ENCODE data around the gene FBXW5.

The FBXW5 gene

DNA sequence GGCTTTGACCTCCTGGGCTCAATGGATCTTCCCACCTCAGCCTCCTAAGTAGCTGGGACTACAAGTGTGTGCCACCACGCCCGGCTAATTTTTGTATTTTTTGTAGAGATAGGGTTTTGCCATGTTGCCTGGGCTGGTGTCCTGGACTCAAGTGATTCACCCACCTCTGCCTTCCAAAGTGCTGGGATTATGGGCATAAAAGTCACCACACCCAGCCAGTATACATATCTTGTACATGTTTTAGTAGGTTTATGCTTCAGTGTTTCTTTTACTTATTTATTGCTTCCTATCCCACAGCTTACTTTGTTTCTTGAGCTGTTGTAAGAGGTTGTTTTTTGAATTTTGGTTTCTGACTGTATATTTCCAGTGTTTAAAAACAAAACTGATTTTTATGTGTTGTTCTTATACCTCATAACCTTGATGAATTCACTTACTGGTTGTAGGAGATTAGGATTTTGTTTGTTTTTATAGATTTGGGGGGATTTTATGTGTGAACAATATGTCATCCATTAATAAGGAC, 12.9 kb downstream of the FBXW5 start:
- DNase-seq (ENCODE audit: low read depth), result no peak

DNA sequence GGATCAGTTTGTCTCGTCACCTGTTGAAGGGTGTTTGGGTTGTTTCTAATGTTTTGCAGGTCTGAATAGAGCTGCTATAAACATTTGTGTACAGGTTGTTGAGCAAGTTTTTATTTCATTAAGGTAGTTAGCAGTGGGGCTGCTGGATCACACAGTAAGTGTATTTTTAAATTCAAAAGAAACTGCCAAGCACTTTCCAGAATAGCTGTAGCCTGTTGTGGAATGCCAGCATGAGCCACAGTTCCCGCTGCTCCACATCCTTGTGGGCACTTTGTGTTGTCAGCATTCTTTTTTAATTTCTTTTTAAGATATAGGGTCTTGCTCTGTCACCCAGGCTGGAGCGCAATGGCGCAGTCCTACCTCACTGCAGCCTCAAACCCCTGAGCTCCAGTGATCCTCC, 14.5 kb downstream of the FBXW5 start:
- DNase-seq (ENCODE audit: low read depth), result no peak

DNA sequence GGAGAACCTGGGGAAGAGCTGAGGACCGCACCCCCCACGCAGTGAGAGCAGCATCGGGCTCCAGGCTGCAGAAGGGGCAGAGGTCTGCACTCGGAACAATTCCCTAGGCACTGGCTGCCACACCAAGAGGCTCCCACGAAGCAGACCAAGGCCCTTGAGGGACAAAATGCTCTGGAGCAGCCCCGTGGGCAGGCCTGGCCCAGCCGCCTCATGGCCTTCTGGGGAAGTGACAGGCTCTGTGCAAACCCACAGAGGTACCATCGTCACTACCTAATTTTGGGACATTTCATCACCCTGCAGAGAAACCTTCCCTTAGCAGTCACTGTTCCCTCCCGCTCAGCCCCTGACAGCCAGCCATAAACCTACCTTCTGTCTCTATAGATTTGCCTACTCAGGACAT, 15.9 kb downstream of the FBXW5 start:
- DNase-seq (ENCODE audit: low read depth), result no peak

DNA sequence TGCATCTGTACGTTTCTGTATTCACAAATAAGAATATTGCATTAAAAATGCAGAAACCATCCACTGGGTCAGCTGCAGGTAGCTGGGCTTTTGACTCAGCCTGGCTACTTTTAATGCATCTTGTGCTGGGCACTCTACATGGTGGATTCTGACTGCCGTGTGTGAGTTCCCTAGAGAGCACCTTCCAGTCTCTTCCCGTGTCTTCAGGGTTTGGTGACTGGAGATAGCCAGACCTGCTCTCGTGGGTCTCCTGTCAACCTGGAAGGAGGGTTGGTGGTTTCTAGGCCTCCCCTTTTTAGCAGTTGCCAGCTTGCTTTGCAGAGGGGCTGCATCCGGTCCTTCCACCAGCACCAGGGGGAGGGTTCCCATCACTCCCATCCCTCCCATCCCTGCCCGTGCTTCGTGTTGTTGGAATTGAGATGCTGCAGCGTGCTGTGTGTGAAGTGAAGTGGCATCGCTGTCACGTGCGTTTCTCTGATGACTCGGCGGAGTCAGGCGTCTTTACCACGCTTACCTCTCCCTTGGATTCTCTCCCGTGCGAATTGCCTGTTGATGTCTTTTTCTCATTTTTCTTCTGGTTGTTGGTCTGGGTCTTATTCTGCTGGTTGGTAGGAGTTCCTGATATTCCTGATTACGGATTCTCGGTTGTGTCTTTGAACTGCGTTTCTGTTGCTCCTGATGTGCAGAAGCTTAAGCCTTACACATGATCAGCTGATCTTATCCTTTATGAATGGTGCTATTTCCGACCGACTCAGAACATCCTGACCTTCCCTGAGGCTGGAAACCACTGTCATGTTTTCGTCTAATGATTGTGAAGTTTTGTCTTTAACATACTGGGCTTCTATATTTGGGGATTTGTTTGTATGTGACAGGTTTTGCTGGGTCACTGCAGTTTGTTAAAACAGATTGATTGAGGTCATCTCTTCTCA, 16.9 kb downstream of the FBXW5 start:
- DNase-seq (ENCODE audit: low read depth), result no peak

DNA sequence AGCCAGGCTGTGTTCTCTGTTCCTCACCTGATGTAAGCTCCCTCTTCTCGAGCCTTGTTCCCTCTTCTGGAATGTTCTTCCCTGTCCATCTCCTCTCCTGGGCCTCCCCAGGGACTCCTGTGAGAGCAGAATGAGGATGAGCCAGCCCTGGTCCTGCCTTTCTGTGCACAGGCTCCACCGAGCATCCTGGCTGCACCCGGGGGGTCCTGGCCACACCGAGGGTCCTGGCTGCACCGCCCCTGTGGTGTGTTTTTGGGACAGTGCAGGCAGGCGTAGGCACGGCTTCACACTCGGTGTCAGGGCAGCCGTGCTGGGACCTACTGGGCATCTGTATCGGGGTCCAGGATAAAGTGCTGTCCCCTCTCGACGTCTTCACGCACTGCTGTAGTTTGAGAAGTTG, 17.8 kb downstream of the FBXW5 start:
- DNase-seq (ENCODE audit: low read depth), result no peak

DNA sequence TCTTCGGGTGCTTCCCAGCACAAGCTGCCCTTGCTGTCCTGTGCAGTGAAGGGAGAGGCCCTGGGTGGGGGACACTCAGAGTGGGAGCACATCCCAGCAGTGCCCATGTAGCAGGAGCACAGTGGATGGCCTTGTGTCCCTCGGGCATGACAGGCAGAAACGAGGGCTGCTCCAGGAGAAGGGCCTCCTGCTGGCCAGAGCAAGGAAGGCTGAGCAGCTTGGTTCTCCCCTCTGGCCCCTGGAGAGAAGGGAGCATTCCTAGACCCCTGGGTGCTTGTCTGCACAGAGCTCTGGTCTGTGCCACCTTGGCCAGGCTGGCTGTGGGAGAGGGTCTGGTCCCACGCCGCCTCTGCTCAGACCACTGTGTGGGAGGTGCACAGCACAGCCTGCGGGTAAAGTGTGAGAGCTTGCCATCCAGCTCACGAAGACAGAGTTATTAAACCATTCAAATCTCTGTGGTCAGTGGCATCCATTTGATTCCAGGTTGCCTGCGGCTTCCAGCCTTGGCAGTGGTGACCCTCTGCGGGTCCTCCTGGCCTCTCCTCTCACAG, 18.3 kb downstream of the FBXW5 start:
- no peak for DNase-seq (ENCODE audit: low read depth)

DNA sequence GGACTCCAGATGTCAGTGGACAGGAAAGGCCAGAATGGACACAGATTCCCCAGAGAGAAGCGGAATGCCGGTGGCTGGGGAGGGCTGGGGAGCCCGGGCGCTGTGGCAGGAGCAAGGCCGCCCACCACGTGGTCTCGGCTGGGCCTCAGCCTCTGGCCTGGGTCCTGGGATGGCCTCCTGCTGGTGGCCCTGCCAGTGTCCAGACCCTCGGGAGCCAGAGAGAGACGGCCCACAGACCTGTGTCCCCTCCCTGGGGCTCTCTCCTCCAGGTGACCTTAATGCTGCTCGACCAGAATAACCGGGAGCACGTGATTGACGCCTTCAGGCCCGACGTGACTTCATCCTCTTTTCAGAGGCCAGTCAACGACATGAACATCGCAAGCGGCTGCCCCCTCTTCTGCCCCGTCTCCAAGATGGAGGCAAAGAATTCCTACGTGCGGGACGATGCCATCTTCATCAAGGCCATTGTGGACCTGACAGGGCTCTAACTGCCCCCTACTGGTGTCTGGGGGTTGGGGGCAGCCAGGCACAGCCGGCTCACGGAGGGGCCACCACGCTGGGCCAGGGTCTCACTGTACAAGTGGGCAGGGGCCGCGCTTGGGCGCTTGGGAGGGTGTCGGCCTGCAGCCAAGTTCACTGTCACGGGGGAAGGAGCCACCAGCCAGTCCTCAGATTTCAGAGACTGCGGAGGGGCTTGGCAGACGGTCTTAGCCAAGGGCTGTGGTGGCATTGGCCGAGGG, 19.0 kb downstream of the FBXW5 start:
- DNase-seq (ENCODE audit: low read depth), result no peak

DNA sequence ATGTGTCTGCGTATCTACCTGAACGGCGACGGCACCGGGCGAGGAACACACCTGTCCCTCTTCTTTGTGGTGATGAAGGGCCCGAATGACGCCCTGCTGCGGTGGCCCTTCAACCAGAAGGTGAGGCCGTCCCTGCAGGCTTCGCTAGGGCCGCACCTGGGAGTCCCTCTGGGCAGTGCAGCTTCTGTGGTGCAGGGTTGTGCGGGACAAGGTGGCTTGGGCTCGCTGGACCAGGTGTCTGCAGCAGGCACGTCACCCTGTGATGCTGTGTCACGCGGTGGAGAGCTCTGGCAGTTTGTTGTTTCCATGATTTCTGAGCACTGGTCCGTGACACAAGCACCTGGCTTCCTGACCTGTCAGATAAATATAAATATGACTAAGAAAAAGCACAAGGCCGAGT, 20.7 kb downstream of the FBXW5 start:
- no peak for DNase-seq (ENCODE audit: low read depth)

DNA sequence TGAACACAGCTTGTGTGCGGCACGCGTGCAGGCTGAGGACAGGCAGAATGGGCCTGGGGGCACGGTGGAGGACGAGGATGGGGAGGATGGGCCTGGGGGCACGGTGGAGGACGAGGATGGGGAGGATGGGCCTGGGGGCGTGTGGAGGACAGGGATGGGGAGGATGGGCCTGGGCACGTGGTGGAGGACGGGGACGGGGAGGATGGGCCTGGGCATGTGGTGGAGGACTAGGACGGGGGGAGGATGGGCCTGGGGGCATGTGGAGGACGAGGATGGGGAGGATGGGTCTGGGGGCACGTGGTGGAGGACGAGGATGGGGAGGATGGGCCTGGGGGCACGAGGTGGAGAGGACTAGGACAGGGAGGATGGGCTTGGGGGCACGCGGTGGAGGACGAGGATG, 22.0 kb downstream of the FBXW5 start:
- no peak for DNase-seq (ENCODE audit: low read depth)

DNA sequence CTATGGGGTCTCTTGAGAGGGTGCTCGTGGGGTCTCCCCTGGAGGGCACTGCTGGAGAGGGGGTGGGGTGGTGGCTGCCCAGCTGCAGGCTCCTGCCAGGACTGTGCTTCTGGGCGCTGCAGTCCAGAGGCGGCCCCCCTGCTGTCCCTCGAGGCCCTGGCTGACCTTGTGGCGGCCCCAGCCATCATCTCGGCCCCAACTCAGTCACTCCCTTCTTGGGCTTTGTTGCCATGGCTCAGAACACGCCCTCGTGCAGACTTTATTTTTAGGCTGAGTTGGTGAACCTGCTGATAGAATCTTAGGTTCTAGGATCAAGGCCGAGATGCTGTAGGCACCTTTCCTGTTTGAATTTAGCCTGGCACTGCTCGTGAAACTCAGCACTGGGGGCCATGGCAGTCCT, 22.8 kb downstream of the FBXW5 start:
- no peak for DNase-seq (ENCODE audit: low read depth)

DNA sequence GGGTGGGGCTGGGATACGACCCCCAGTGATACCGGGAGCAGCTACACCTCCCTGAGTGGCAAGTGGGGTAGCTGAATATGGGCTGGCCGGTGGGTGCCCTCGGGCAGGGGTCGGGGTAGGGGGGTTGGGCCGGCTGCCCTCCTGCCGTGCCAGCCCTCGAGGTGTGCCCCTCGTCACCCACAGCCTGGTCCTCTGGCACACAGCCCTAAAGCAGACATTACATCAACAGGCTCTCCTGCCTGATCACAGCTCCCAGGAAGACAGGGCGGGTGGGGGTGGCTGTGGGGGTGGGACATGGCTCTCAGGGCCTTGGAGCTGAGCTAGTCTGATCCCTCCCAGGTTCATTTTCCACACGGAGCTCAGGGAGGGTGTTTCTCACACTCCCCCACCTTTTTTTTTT, 23.2 kb downstream of the FBXW5 start:
- DNase-seq (ENCODE audit: low read depth), result no peak

DNA sequence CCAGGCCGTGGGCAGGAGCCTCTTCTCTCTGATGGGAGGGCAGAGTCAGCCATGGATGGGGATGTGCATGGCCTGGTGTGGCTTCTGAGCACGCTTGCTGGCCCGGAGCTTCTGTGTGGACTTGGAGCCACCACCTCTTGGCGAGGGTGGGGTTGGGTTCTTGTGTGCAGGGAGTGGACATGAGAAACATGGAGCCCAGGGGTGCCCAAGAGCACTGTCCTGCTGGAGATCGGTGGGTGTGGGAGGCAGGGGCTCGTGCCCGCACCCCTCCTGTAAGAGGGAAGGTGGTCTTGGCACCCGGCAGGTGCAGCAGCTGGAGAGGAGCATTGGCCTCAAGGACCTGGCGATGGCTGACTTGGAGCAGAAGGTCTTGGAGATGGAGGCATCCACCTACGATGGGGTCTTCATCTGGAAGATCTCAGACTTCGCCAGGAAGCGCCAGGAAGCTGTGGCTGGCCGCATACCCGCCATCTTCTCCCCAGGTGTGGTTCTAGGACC, 23.8 kb downstream of the FBXW5 start:
- DNase-seq (ENCODE audit: low read depth), result no peak

DNA sequence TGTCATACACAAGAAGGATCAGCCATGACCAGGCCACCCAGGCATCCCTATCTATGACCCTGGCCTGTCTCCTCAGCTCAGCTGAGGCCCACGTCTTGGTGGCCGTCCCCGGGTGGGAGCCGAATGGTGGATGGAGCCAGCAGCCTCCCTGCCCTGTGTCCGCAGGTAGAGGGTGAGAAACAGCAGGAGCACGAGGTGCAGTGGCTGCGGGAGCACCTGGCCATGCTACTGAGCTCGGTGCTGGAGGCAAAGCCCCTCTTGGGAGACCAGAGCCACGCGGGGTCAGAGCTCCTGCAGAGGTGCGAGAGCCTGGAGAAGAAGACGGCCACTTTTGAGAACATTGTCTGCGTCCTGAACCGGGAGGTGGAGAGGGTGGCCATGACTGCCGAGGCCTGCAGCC, 24.5 kb downstream of the FBXW5 start:
- no peak for DNase-seq (ENCODE audit: low read depth)

DNA sequence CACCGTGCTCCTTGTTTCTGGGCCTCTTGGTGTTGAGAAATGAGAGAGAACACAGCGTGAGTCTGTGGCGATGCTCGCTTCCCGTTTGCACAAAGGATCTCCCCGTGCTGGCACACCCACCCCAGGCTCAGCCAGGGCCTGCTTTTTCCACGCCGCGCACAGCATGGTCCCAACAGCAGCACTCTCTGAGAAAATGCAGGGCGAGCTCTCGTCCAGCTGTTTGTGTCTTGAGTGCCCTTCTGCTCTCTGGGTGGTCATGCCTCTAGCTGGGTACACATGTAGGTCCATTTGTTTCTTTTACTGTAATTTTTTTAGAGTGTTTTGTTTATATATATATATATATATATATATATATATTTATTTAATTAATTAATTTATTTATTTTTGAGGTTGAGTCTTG, 26.6 kb downstream of the FBXW5 start:
- no peak for DNase-seq (ENCODE audit: low read depth)

DNA sequence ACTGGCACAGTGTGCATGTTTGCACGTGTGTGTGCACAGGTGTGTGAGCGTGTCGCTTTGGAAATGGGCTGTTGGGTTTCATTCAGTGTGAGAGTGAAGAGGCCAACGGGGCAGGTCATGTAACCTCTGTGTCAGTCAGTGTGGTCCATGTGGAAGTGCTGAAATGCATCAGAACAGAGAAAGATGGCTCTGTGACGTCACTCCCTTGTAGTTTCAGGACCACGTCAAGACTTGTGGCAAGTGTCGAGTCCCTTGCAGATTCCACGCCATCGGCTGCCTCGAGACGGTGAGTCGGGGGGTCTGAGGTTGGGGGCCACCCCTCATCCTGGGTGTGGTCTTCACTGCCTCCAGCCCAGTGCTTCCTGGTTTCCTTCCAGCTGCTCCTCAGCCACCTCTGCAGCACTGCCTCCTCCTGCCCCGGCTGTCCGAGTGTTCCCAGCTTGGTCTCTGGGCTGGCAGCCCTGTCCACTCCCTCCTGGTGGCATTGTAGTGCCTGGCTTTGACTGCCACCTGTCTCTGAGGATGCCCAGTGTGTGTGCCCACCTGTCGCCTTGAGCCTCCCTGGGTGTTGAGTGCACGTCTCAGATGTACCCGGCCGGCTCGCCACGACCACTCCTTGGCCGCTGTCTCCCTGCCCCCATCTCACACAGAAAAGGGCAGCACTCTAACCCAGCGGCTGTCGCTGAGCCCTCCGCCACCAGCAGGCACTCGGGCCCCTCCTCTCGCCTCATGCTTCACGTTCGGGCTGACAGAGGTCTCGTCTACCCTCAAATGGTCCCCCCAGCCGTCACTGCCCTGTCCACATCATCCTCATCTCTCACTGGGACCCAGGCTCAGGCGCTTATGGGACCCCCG, 28.0 kb downstream of the FBXW5 start:
- DNase-seq (ENCODE audit: low read depth), result no peak

DNA sequence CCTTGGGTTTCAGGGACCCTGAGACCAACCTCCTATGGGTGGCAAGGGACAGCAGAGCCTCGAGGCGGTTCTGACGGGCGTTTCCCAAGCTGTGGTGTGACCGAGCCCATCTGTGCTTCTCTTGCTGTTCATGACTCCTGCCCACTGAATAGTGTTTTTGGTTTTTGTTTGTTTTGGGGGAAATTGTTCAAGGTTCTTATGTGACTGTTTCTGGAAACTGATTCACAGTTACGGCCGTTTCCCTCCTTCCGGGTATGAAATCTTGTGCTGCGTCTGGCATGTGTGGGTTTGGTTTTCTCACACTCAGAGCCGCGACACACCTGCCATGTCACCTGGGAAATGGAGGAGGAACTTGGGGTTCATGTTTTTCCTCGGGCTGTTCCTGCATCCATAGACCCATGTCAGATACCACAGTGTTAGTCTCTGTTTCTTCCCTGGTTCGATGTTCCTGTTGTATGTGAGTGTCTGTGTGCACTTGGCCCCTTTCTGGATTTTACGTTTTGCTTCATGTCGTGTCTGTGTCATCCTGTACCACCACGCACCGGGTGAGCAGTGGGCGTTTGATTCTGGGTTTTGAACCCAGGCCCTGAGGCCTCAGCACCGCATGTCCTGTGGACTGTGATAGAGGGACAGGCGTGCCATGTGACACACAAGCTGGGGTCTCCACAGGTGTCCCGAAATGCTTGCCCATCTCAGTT, 28.8 kb downstream of the FBXW5 start:
- no peak for DNase-seq (ENCODE audit: low read depth)

DNA sequence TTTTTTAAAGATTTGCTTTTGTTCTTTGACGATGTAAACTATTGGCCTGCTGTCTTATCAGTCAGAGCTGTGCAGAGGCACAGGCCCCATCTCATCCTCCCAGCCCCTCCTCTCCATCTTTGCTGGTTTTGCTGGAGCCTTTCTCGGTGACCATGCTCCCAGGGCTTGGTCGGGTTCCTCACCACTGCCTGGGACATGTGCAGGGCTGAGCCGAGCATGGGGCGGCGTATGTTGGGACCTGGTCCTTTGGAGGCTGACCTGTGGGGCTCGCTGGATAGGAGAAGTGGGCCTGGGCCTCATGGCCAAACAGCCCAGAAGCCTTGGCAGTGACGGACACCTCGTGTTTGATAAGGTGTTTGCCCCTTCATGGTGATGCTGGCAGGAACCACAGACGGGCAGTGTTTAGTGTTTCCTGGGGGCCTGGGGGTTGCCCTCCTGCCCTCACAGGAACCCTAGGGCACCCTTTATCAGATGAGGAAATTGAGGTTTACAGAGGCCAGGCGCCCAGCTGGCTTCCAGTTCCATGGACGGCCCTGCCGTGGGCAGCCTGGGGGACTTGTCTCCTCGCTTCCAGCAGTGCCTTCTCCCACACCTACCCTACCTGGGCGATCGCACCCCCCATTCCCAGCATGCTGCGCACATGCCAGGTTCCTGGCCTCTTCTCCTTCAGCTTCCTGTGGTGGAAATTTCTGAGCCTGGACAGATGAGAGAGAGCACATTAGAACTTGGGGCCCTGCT, 30.7 kb downstream of the FBXW5 start:
- DNase-seq (ENCODE audit: low read depth), result no peak

DNA sequence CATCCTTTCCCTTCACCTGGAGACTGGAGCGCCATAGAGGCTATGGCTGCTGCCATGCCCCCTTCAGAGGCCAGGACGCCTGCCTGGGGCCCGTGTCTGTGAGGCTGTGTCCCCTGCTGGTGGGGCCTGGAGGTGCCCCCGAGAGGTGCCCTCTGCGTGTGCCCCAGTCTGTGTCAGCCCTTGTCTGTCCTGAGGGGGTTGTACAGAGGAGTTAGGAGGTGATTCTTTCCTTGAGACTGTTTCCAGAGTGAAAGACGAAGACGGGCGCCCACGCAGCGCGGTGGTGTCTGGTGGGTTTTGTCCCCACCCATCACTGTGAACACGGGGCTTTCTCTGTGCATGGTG, 33.7 kb downstream of the FBXW5 start:
- no peak for DNase-seq (ENCODE audit: low read depth)

DNA sequence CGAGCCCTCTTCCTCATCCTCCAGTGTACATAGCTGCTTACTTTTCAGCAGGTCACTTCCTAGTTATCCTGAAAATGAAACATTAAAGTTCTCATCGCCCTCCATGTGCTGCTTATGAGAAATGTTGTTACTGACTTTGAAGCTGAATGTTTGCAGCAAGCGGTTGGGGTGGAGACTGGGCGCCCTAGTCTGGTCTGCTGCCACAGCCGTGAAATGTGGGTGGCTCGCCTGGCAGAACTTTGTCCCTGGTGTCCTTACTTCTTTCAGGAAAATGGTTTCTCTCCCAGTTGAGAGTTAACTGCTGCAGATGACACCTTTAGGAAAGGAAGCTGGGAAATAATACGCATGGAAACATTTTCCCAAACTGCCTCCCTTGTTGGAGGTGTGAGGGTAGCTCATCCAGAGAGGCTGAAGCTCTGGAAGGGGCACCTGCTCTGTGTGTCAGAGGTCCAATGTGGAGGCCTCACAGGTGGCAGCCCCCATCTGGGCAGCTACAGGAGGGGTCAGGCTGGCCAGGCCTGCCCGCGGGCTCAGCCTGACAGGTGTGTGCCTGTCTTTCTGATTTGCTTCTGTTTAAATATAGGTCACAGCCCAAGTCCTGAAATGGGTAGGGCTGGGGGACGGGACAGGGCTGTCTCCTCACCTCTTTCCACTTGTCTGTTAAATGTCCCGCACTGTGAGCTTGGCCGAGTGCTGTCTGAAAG, 34.2 kb downstream of the FBXW5 start:
- no peak for DNase-seq (ENCODE audit: low read depth)

Measured in fibroblast of gingiva (primary cell).